ENCODE data around the gene MCUB. TPM values are rescaled to one million over a fixed set of nuclear protein-coding genes. Genes with fewer than 3 reads are reported as not detected.

Gene MCUB
- total and polyA plus RNA-seq, 9 of the 15 experiments (the other 6 are each of a cell fraction or from before 2014, with no cell fraction given), result 1.4 to 21.5 (median 5.4) TPM

GRCh38 chr4:109699553-109700225 lies 139.6 kb downstream of the MCUB start (continued):
- no peak for TF ChIP-seq SMARCA4 (IDR thresholded peaks at IDR 0.05)
- TF ChIP-seq IFI16 (CRISPR knock-in tag; IDR thresholded peaks at IDR 0.05), result no peak
- no peak for TF ChIP-seq ELF4 (CRISPR knock-in tag; IDR thresholded peaks at IDR 0.05)
- no peak for TF ChIP-seq ZNF561 (CRISPR knock-in tag; conservative IDR thresholded peaks at IDR 0.05)
- TF ChIP-seq ZNF449 (CRISPR knock-in tag; IDR thresholded peaks at IDR 0.05), result no peak
- TF ChIP-seq POLR2B (IDR thresholded peaks at IDR 0.05; ENCODE audit: low read depth, partially characterized antibody), result no peak
- TF ChIP-seq ZFPM2 (CRISPR knock-in tag; IDR thresholded peaks at IDR 0.05), result no peak

- H3K27me3 ChIP-seq (ENCODE audit: control insufficient read depth in 2 of 2, insufficient read depth in 2 of 2, low read length in 2 of 2), result no peaks in the 10 kb centered on the region
- peaks cover 22 to 24% of the 10 kb centered on the region in 2 experiments for H3K4me1 ChIP-seq (replicated peaks in 1 of 2; ENCODE audit: control insufficient read depth in 2 of 2, insufficient read depth in 2 of 2, low read length in 2 of 2)
- FAIRE-seq (no peak), ATAC-seq (peak; percentile 48), DNase-seq (ENCODE audit: extremely low read depth in 1 of 4, low spot score in 3 of 4) (peak; percentile 24 to 45 (median 30))
- no peaks in the 10 kb centered on the region for H3K9me3 ChIP-seq (replicated peaks; ENCODE audit: control insufficient read depth, insufficient read depth, low read depth, low read length)
- peak overlapping the region; percentile 86 to 94 for H3K9ac ChIP-seq (ENCODE audit: insufficient read depth in 1 of 2, low read depth in 2 of 2, low read length in 2 of 2)
- intact Hi-C loops (cut with micrococcal nuclease), result loop anchor here (2.0 to 10.0 kb wide), 3 partner anchors 27 to 273 kb away; partner anchors contain the start of gene GAR1
- in situ Hi-C loops (cut with MboI), result no loop called here
- peak overlapping the region; percentile 82 for H3K27ac ChIP-seq (ENCODE audit: extremely low read depth, low read depth, low read length)
- 19% methylated on average over 17 of the region's 21 CpGs for WGBS (ENCODE audit: insufficient coverage, low coverage, missing lambda C conversion rate)
- ChIA-PET CTCF (ENCODE audit: low intra/inter-chr PET ratio) (interaction anchor here (1.9 kb wide), 1 partner anchor 125 kb away, joined by 7 read pairs; no protein-coding TSS in a partner anchor), POLR2A (interaction anchor here (0.7 to 1.1 kb wide), 4 partner anchors 8 to 306 kb away, joined by 3 read pairs; no protein-coding TSS in a partner anchor)
- no peaks in the 10 kb centered on the region; the same call in 1 of the 2 replicates for H4K20me1 ChIP-seq (replicated peaks; ENCODE audit: control insufficient read depth, insufficient read depth, low read length)
- no peaks in the 10 kb centered on the region for H3K9me1 ChIP-seq (ENCODE audit: control insufficient read depth, insufficient read depth, low read length)
- TSS peak; percentile 39 for BruUV-seq (replicated peaks)
- peak overlapping the region; percentile 80 for H3K4me3 ChIP-seq
- peak overlapping the region; percentile 85 for H3K4me2 ChIP-seq (ENCODE audit: insufficient read depth, low read length)
- H3K79me2 ChIP-seq (ENCODE audit: control insufficient read depth, insufficient read depth, low read length), result peaks cover 34% of the 10 kb centered on the region
- H2AFZ ChIP-seq (ENCODE audit: low read depth, low read length), result peak overlapping the region; percentile 91
- H3K36me3 ChIP-seq (ENCODE audit: control insufficient read depth, insufficient read depth, low read length), result peaks cover 29% of the 10 kb centered on the region
- TF ChIP-seq BCL6 (CRISPR knock-in tag; IDR thresholded peaks at IDR 0.05), result no peak
- TF ChIP-seq ZKSCAN1 (IDR thresholded peaks at IDR 0.05; ENCODE audit: low read depth, low read length), result no peak
- no peak for TF ChIP-seq LEF1 (IDR thresholded peaks at IDR 0.05)
- no peak for TF ChIP-seq PREB (CRISPR knock-in tag; IDR thresholded peaks at IDR 0.05)
- TF ChIP-seq ZNF57 (CRISPR knock-in tag; IDR thresholded peaks at IDR 0.05), result no peak
- no peak for TF ChIP-seq ESRRA (IDR thresholded peaks at IDR 0.05; ENCODE audit: borderline replicate concordance, low read depth)
- TF ChIP-seq TEAD4 (IDR thresholded peaks at IDR 0.05; ENCODE audit: low read length), result peak; percentile 69
- no peak for TF ChIP-seq TEAD4 (CRISPR knock-in tag; IDR thresholded peaks at IDR 0.05; ENCODE audit: borderline replicate concordance)
- TF ChIP-seq NCOA4 (IDR thresholded peaks at IDR 0.05; ENCODE audit: partially characterized antibody), result no peak
- no peak for TF ChIP-seq CTBP1 (IDR thresholded peaks at IDR 0.05; ENCODE audit: borderline replicate concordance)
- TF ChIP-seq ZNF140 (CRISPR knock-in tag; IDR thresholded peaks at IDR 0.05), result no peak
- TF ChIP-seq CBFA2T3 (IDR thresholded peaks at IDR 0.05), result peak; percentile 74
- TF ChIP-seq ARHGAP35 (IDR thresholded peaks at IDR 0.05; ENCODE audit: partially characterized antibody), result no peak
- TF ChIP-seq BMI1 (IDR thresholded peaks at IDR 0.05; ENCODE audit: low read length), result no peak
Measured at GRCh38 chr4:109701566-109702410, 141.7 kb downstream of the MCUB start.
